Measurements from ENCODE around the gene NDUFV1. TPM values are rescaled to one million over a fixed set of nuclear protein-coding genes. Genes with fewer than 3 reads are reported as not detected.

NDUFV1 gene
- total RNA-seq, 1 experiment from 2014 or later, result 242 TPM

GRCh38 chr11:67608486-67608885, 1.8 kb downstream of the NDUFV1 start:
- H3K4me1 ChIP-seq (ENCODE audit: control insufficient read depth in 1 of 2, insufficient read depth in 2 of 2, low read length in 2 of 2), result peaks cover 6 to 21% of the 10 kb centered on the region in 2 experiments
- H3K27ac ChIP-seq (ENCODE audit: low read depth, low read length), result no peak overlapping the region
- CTCF ChIA-PET, result no interaction called here
- no peak for ATAC-seq
- H3K4me3 ChIP-seq (replicated peaks in 1 of 2; ENCODE audit: low read depth in 1 of 2, low read length in 2 of 2), result no peak overlapping the region
- H3K9me3 ChIP-seq (ENCODE audit: control insufficient read depth in 1 of 2, insufficient read depth in 1 of 2, low read depth in 1 of 2, low read length in 2 of 2), result no peaks in the 10 kb centered on the region
- peaks cover 19 to 21% of the 10 kb centered on the region in 2 experiments; a peak in 3 of 4 replicates for H3K36me3 ChIP-seq (ENCODE audit: control insufficient read depth in 1 of 2, insufficient read depth in 2 of 2, low read length in 2 of 2)
- H4K20me1 ChIP-seq (ENCODE audit: insufficient read depth), result no peaks in the 10 kb centered on the region
- H3K9me2 ChIP-seq (ENCODE audit: insufficient read depth), result no peaks in the 10 kb centered on the region
- DNase-seq (ENCODE audit: low read depth, low spot score), result no peak
- no peak for TF ChIP-seq EZH2 (IDR thresholded peaks at IDR 0.05)
- TF ChIP-seq EZH2phosphoT487 (IDR thresholded peaks at IDR 0.05; ENCODE audit: borderline replicate concordance), result no peak
- TF ChIP-seq SP1 (IDR thresholded peaks at IDR 0.05; ENCODE audit: low read depth), result no peak
- TF ChIP-seq REST (IDR thresholded peaks at IDR 0.05; ENCODE audit: low read depth), result no peak
- TF ChIP-seq CEBPB (IDR thresholded peaks at IDR 0.05; ENCODE audit: low read depth), result no peak
- no peak for TF ChIP-seq EGR1 (IDR thresholded peaks at IDR 0.05; ENCODE audit: low read depth)
- TF ChIP-seq JUND (IDR thresholded peaks at IDR 0.05), result no peak
- peaks cover 27% of the 10 kb centered on the region for H3K79me2 ChIP-seq (ENCODE audit: insufficient read depth, low read length)
- POLR2A ChIA-PET, result interaction anchor here (1.1 kb wide), 1 partner anchor 25 kb away, joined by 3 read pairs; the partner anchor contains the start of gene GSTP1
- no peak overlapping the region for H2AFZ ChIP-seq (ENCODE audit: low read depth, low read length, poor library complexity, severe bottlenecking)
- RAD21 ChIA-PET (ENCODE audit: low non-redundant PET in 1 of 2, low total read pairs in 2 of 2, uncharacterized antibody in 2 of 2, unreplicated experiment in 2 of 2), result no interaction called here
- intact Hi-C loops (cut with micrococcal nuclease), result no loop called here
- peak overlapping the region; percentile 92; the same call in 1 of the 2 replicates for H3K4me2 ChIP-seq (ENCODE audit: low read length)
- H3K9ac ChIP-seq (ENCODE audit: low read length), result no peak overlapping the region
- no TSS peak for BruUV-seq (replicated peaks)
- no peaks in the 10 kb centered on the region for H3K27me3 ChIP-seq (ENCODE audit: insufficient read depth, low read length)

- RAD21 ChIA-PET (ENCODE audit: low non-redundant PET in 1 of 2, low total read pairs in 2 of 2, uncharacterized antibody in 2 of 2, unreplicated experiment in 2 of 2), result no interaction called here
- DNase-seq (ENCODE audit: low read depth, low spot score) (no peak), ATAC-seq (no peak)
- Histone ChIP-seq H4K20me1 (ENCODE audit: insufficient read depth) (no peaks in the 10 kb centered on the region), H3K36me3 (ENCODE audit: control insufficient read depth in 1 of 2, insufficient read depth in 2 of 2, low read length in 2 of 2) (peaks cover 19 to 21% of the 10 kb centered on the region in 2 experiments; a peak in 3 of 4 replicates), H2AFZ (ENCODE audit: low read depth, low read length, poor library complexity, severe bottlenecking) (no peak overlapping the region), H3K4me2 (ENCODE audit: low read length) (no peak overlapping the region), H3K27ac (ENCODE audit: low read depth, low read length) (no peak overlapping the region), H3K79me2 (ENCODE audit: insufficient read depth, low read length) (peaks cover 27% of the 10 kb centered on the region), H3K4me1 (ENCODE audit: control insufficient read depth in 1 of 2, insufficient read depth in 2 of 2, low read length in 2 of 2) (peaks cover 6 to 30% of the 10 kb centered on the region in 2 experiments), H3K9me3 (ENCODE audit: control insufficient read depth in 1 of 2, insufficient read depth in 1 of 2, low read depth in 1 of 2, low read length in 2 of 2) (no peaks in the 10 kb centered on the region), H3K9me2 (ENCODE audit: insufficient read depth) (no peaks in the 10 kb centered on the region), H3K9ac (ENCODE audit: low read length) (no peak overlapping the region), H3K27me3 (ENCODE audit: insufficient read depth, low read length) (no peaks in the 10 kb centered on the region), H3K4me3 (replicated peaks in 1 of 2; ENCODE audit: low read depth in 1 of 2, low read length in 2 of 2) (no peak overlapping the region)
- no TSS peak for BruUV-seq (replicated peaks)
- CTCF ChIA-PET, result no interaction called here
- POLR2A ChIA-PET, result no interaction called here
- intact Hi-C loops (cut with micrococcal nuclease), result no loop called here
- TF ChIP-seq JUND (IDR thresholded peaks at IDR 0.05) (no peak), MAX (IDR thresholded peaks at IDR 0.05) (no peak), EZH2 (IDR thresholded peaks at IDR 0.05) (no peak), POLR2AphosphoS5 (IDR thresholded peaks at IDR 0.05; ENCODE audit: low read depth, low read length) (no peak), YY1 (IDR thresholded peaks at IDR 0.05; ENCODE audit: extremely low read depth, insufficient replicate concordance, low read depth, low read length) (no peak), ELF1 (IDR thresholded peaks at IDR 0.05; ENCODE audit: borderline replicate concordance, low read depth) (no peak), CEBPB (IDR thresholded peaks at IDR 0.05; ENCODE audit: low read depth) (no peak), SIN3A (IDR thresholded peaks at IDR 0.05; ENCODE audit: low read depth) (no peak), ZFX (IDR thresholded peaks at IDR 0.05) (no peak)
Observed at GRCh38 chr11:67609316-67609715, 2.6 kb downstream of the NDUFV1 start.

Measured in HCT116 (cell line).